IMR-90 (cell line): ENCODE data around the gene EPHA5. TPM values are rescaled to one million over a fixed set of nuclear protein-coding genes. Genes with fewer than 3 reads are reported as not detected.

ENCODE experiments used
- ATAC-seq: fragments of 200-7000 bp; cut with Tn5 transposase; 2 replicates; pipeline ENCODE4 v1.9.1; 2020; ENCODE audit warnings: low read depth, mild to moderate bottlenecking, moderate library complexity
- BruUV-seq: library from RNA; stranded (reverse); fragments of 400-500 nt; replicated peaks from 2 replicates; lab custom pipeline; 2021; lab: Mats Ljungman, UMichigan
- CTCF ChIA-PET: fragments of 300-600 bp; formaldehyde crosslinking; extraction: SDS; loops from one replicate; lab custom pipeline; 2021; ENCODE audit warnings: antibody characterized with exemption; lab: Yijun Ruan, JAX
- POLR2A ChIA-PET: fragments of 300-600 bp; sonication (Branson Sonifier 250); formaldehyde crosslinking; loops from one replicate; lab custom pipeline; 2022; ENCODE audit warnings: antibody characterized with exemption; ENCODE audit not compliant: unreplicated experiment; lab: Charles Lee
- DNase-seq: peaks from one replicate; pipeline ENCODE4 v3.0.0; 2013
- H2AFZ ChIP-seq: replicated peaks from 2 replicates; pipeline ENCODE3; 2013; ENCODE audit warnings: low read length, mild to moderate bottlenecking; ENCODE audit not compliant: poor library complexity
- H2AK5ac ChIP-seq: 2 replicates; pipeline ENCODE4 v1.6.1; 2013; ENCODE audit warnings: low read depth, low read length, inconsistent platforms
- H2AK9ac ChIP-seq: replicated peaks from 2 replicates; pipeline ENCODE3; 2013; ENCODE audit warnings: mild to moderate bottlenecking, low read depth, low read length, moderate library complexity; ENCODE audit not compliant: poor library complexity
- H2BK120ac ChIP-seq: 2 replicates; pipeline ENCODE4 v1.6.1; 2013; ENCODE audit warnings: low read depth, low read length, inconsistent platforms
- H2BK15ac ChIP-seq: 3 replicates; pipeline ENCODE4 v1.6.1; 2013; ENCODE audit warnings: low read depth, low read length, inconsistent platforms
- H2BK20ac ChIP-seq: 2 replicates; pipeline ENCODE4 v1.6.1; 2013; ENCODE audit warnings: low read depth, mild to moderate bottlenecking, inconsistent platforms, low read length, moderate library complexity
- H2BK5ac ChIP-seq: 2 replicates; pipeline ENCODE4 v1.6.1; 2013; ENCODE audit warnings: mild to moderate bottlenecking, low read depth, low read length, inconsistent platforms; ENCODE audit not compliant: poor library complexity, severe bottlenecking
- H3K14ac ChIP-seq: replicated peaks from 2 replicates; pipeline ENCODE4 v1.6.1; 2013; ENCODE audit warnings: low read depth, low read length, inconsistent platforms
- H3K18ac ChIP-seq: 2 replicates; pipeline ENCODE4 v1.6.1; 2013; ENCODE audit warnings: low read depth, low read length, control low read depth
- H3K23ac ChIP-seq: 2 replicates; pipeline ENCODE4 v1.6.1; 2013; ENCODE audit warnings: low read depth, low read length, inconsistent platforms
- H3K27ac ChIP-seq: 2 replicates; pipeline ENCODE4 v1.5.1; 2013; ENCODE audit warnings: mild to moderate bottlenecking, control low read depth, low read length; ENCODE audit not compliant: insufficient read depth
- H3K27me3 ChIP-seq: 2 replicates; pipeline ENCODE4 v1.6.1; 2013; ENCODE audit warnings: low read length; ENCODE audit not compliant: control insufficient read depth, insufficient read depth
- H3K36me3 ChIP-seq: 2 replicates; pipeline ENCODE4 v1.6.1; 2013; ENCODE audit warnings: low read length, mixed read lengths; ENCODE audit not compliant: control insufficient read depth, insufficient read depth
- H3K4ac ChIP-seq: 2 replicates; pipeline ENCODE4 v1.6.1; 2013; ENCODE audit warnings: low read depth, low read length, inconsistent platforms
- H3K4me1 ChIP-seq: 2 replicates; pipeline ENCODE4 v1.6.1; 2013; ENCODE audit warnings: low read length, mixed read lengths; ENCODE audit not compliant: control insufficient read depth, insufficient read depth
- H3K4me2 ChIP-seq: 2 replicates; pipeline ENCODE4 v1.6.1; 2013; ENCODE audit warnings: low read depth, mild to moderate bottlenecking, control low read depth, low read length, moderate library complexity
- H3K4me3 ChIP-seq: 2 replicates; pipeline ENCODE4 v1.5.1; 2013; ENCODE audit warnings: low read depth, mild to moderate bottlenecking, control low read depth, low read length, moderate library complexity; ENCODE audit not compliant: insufficient read depth
- H3K56ac ChIP-seq: 2 replicates; pipeline ENCODE4 v1.6.1; 2013; ENCODE audit warnings: low read length, inconsistent platforms; ENCODE audit not compliant: insufficient read depth; ENCODE audit errors: extremely low read depth
- H3K79me1 ChIP-seq, 2 experiments: 2 replicates each; pipeline ENCODE4 v1.6.1; 2013; ENCODE audit warnings: low read length in 2 of 2, inconsistent platforms in 1 of 2, low read depth in 1 of 2
- H3K9ac ChIP-seq: 2 replicates; pipeline ENCODE4 v1.6.1; 2013; ENCODE audit warnings: low read depth, low read length, control low read depth
- H3K9me1 ChIP-seq: 2 replicates; pipeline ENCODE4 v1.6.1; 2013; ENCODE audit warnings: low read length, inconsistent platforms; ENCODE audit not compliant: insufficient read depth
- H3K9me3 ChIP-seq: 2 replicates; pipeline ENCODE4 v1.6.1; 2013; ENCODE audit warnings: low read length; ENCODE audit not compliant: control insufficient read depth, insufficient read depth
- H4K20me1 ChIP-seq: 2 replicates; pipeline ENCODE4 v1.6.1; 2013; ENCODE audit warnings: low read length, inconsistent platforms; ENCODE audit not compliant: insufficient read depth
- H4K5ac ChIP-seq: 2 replicates; pipeline ENCODE4 v1.6.1; 2013; ENCODE audit warnings: mild to moderate bottlenecking, low read depth, low read length, control low read depth
- H4K8ac ChIP-seq, 2 experiments: 2 replicates each; pipeline ENCODE4 v1.6.1; 2013; ENCODE audit warnings: low read depth in 2 of 2, low read length in 2 of 2, control low read depth in 1 of 2, inconsistent platforms in 1 of 2
- H4K91ac ChIP-seq: 2 replicates; pipeline ENCODE4 v1.6.1; 2013; ENCODE audit warnings: low read depth, low read length, inconsistent platforms; ENCODE audit not compliant: insufficient read depth
- CHD1 ChIP-seq: IDR thresholded peaks from 2 replicates; pipeline ENCODE4 v1.6.1; 2012; ENCODE audit warnings: low read depth, low read length, improper control_type of control experiment
- FOS ChIP-seq: fragments of 150-350 bp; IDR thresholded peaks from 2 replicates; pipeline ENCODE4 v1.6.1; 2016; ENCODE audit warnings: low read depth, low read length
- MAFK ChIP-seq: IDR thresholded peaks from 2 replicates; pipeline ENCODE4 v1.6.1; 2012; ENCODE audit warnings: low read depth, low read length, improper control_type of control experiment
- MXI1 ChIP-seq: IDR thresholded peaks from 2 replicates; pipeline ENCODE4 v1.6.1; 2012; ENCODE audit warnings: low read depth, mild to moderate bottlenecking, low read length, moderate library complexity, borderline replicate concordance
- NFE2L2 ChIP-seq: fragments of 150-350 bp; IDR thresholded peaks from 2 replicates; pipeline ENCODE4 v1.6.1; 2016; ENCODE audit warnings: low read depth, mild to moderate bottlenecking, low read length
- WGBS, 2 experiments: methylation state at CpG; one replicate each; pipeline versions ENCODE4 v1.1.5 to v1.1.7; 2013; ENCODE audit warnings: missing lambda C conversion rate in 2 of 2; ENCODE audit not compliant: insufficient read length in 1 of 2; ENCODE audit errors: extremely low coverage in 2 of 2; 5-methylcytosine and 5-hydroxymethylcytosine counted together
- dilution Hi-C: fragments of 300-500 bp; cut with HindIII; formaldehyde crosslinking; loops from one replicate; pipeline ENCODE4 v1.14.3; 2018; ENCODE audit warnings: low sequenced_read_pairs; ENCODE audit not compliant: unreplicated experiment
- in situ Hi-C: fragments of 300-500 bp; cut with MboI; formaldehyde crosslinking; loops from 3 replicates; pipeline ENCODE4 v1.14.3; 2019; ENCODE audit warnings: low sequenced_read_pairs, inconsistent platforms, mixed read lengths
- intact Hi-C: fragments of 100-400 bp; cut with micrococcal nuclease; formaldehyde crosslinking; loops from 2 replicates; pipeline ENCODE4 v1.10.0; 2022
- polyA plus RNA-seq, 3 experiments: library from polyadenylated mRNA; depleted of rRNA; stranded (reverse); fragments of >200 nt; gene quantifications; 2 replicates each; pipeline ENCODE4 v1.2.3, GENCODE V29; 2012; ENCODE audit warnings: low replicate concordance in 1 of 3
- total RNA-seq: library from RNA; depleted of rRNA; stranded (reverse); fragments of >200 nt; gene quantifications from 2 replicates; pipeline ENCODE4 v1.2.3, GENCODE V29; 2012

The EPHA5 gene
- total and polyA plus RNA-seq, 2 of the 4 experiments (the other 2 are of a cell fraction), result 0.07 to 0.18 TPM

DNA sequence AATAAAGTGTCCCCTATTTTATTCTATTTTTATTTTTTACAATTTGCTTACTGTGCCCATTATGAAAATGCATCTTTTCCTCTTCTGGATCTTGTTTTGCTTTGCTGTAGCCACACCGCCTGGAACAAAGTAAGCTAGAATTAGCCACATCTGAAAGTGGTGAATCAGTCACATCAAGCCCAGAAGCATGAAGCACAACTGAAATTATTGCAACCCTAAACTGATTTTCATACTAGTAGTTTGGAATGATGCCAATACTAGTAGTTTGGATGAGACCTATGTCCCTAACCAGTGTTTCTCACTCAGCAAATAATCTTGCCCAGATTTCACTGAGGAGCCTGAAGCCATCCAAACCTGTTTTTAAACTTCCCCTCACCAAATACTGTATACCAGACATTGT is 303.0 kb downstream of the EPHA5 start:
- no peak overlapping the region for H3K27ac ChIP-seq
- no TSS peak for BruUV-seq
- H2BK5ac ChIP-seq, result no peak overlapping the region
- no peak overlapping the region for H4K5ac ChIP-seq
- no peak overlapping the region for H3K4me2 ChIP-seq
- no peak overlapping the region for H2BK20ac ChIP-seq
- H2BK120ac ChIP-seq, result no peak overlapping the region
- H3K9me1 ChIP-seq, result no peaks in the 10 kb centered on the region
- no peak overlapping the region for H4K8ac ChIP-seq
- no peaks in the 10 kb centered on the region for H3K36me3 ChIP-seq
- no peak overlapping the region for H3K4ac ChIP-seq
- no peak overlapping the region for H2AK9ac ChIP-seq
- ChIA-PET POLR2A (no interaction called here), CTCF (no interaction called here)
- H3K4me1 ChIP-seq, result no peaks in the 10 kb centered on the region
- H4K20me1 ChIP-seq, result no peaks in the 10 kb centered on the region
- dilution Hi-C loops (no loop called here), in situ Hi-C loops (no loop called here), intact Hi-C loops (no loop called here)
- H3K23ac ChIP-seq, result no peak overlapping the region
- ATAC-seq (no peak), DNase-seq (no peak)
- H3K4me3 ChIP-seq, result no peak overlapping the region
- H2AK5ac ChIP-seq, result no peak overlapping the region
- no peak overlapping the region for H2BK15ac ChIP-seq
- WGBS, 2 experiments, result no CpG with 5 or more reads among the region's 1 CpG
- no peaks in the 10 kb centered on the region for H3K79me1 ChIP-seq
- no peak overlapping the region for H3K14ac ChIP-seq
- no peak overlapping the region for H3K56ac ChIP-seq
- H4K91ac ChIP-seq, result no peak overlapping the region
- H3K9ac ChIP-seq, result no peak overlapping the region
- TF ChIP-seq CHD1, result no peak
- no peak for TF ChIP-seq MXI1
- no peak for TF ChIP-seq NFE2L2
- TF ChIP-seq FOS, result no peak
- no peak for TF ChIP-seq MAFK
- H3K27me3 ChIP-seq, result no peaks in the 10 kb centered on the region
- no peak overlapping the region for H2AFZ ChIP-seq
- no peak overlapping the region for H3K18ac ChIP-seq
- no peaks in the 10 kb centered on the region for H3K9me3 ChIP-seq
